ENCODE results near the gene TMEM161A. TPM values are rescaled to one million over a fixed set of nuclear protein-coding genes. Genes with fewer than 3 reads are reported as not detected.
"Not testable (repeated sequence)": the region's sequence is repeated elsewhere in the genome, so short reads cannot be mapped to it uniquely, and the experiment has no call there.

TMEM161A gene
- total RNA-seq, 2 donors from 2014 or later: 19.1 to 21.2 TPM

DNA sequence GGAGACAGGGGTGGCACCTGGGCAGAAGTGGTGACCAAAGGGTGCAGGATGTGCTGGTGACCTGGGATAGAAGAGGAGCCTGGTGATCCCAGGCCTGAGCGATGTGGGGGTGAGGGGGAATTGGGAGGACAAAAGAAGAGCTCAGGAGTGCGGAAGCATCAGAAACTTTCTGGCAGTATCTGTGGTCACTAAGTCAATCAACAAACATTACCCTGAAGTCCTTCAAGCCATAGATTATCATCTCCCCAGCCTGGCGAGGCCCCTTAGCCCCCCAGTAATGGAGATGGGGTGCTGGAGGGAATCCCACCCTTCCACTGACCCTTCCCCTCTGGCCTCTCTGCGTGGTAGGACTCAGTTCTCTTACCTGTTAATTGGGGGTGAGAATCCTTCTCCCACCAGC lies 21.3 kb upstream of the TMEM161A start:
- no peak for DNase-seq
- intact Hi-C loops (cut with DNase I): no loop called here
- no peak for ATAC-seq

DNA sequence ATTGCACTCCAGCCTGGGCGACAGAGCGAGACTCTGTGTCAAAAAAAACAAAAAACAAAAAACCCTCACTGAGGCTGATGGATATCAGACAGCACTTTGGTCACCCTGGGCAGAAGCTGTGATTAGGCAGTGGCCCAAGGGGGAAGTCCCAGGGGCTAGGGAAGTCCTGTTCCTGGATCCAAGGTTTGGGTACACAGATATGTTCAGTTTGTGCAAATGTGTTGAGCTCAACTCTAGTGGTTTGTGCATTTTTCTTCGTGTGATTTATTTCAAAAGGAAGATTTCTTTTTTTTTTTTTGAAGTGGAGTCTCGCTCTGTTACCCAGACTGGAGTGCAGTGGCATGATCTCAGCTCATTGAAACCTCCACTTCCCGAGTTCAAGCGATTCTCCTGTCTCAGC lies 19.5 kb upstream of the TMEM161A start:
- DNase-seq (no peak), ATAC-seq (no peak)
- intact Hi-C loops (cut with DNase I): no loop called here

DNA sequence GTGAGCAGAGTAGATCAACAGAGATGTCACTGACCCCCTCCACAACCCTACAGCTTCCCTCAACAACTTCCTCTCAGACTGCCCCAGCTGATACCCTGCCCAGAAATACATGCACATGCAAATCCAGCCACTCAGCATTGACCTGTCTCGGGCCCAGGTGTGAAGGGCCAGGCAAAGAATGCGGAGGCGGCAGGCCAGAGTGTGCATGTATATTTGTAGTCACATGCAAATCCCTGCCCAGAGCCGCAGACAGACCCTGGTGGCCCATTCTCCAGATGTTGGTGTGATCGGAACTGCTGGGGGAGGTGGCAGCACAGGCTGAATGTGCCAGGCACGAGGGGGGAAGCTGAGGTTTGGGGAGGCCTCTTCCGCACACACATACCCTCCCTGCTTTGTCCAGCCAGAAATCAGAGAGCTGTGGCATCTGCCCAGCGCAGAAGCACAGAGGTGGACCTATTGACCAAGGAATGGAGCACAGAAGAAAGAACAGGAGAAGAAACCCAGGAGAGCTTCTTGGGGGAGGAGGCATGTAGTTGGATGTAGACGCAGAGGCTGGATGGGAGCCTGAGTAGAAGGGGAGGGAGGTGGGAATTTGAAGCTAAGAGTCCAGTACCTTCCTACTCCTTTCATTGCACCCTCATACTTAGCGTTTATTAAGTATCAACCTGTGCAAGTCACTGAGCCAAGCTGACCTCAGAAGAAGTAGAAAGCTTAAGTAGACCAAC lies 17.4 kb upstream of the TMEM161A start:
- intact Hi-C loops (cut with DNase I): no loop called here
- DNase-seq (no peak), ATAC-seq (no peak)

DNA sequence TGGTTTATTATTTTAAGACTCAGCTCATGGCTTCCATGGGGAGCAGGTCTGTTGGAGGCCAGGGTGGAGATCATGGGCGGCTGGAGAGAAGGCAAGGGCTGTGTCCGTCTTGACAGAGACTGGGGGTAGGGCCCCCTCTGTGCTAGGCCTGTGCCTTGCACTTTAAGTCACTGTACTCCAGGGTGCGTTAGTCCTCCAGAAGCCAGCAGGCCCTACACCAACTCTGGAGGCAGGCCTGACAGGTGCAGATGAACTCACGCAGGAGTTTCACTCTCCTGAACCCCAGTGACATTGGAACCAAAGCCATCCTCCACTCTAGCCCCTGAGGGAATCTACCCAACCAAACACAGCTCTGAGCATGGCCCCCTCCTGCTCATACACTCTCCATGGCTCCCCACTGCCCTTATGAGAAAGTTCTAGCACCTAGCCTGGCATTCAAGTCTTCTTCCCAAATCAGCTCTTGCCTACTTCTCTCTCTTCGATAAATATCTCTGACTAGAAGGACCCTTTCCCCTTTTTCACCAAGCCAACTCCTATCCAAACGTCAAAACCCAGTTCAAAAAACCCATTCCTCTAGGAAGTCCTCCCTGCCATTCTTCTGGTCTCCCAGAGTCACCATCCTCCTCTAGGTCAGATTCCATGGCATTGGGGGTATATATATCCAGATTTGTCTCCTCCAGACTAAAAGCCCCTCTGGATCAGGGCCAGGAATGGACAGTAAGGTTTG lies 16.7 kb upstream of the TMEM161A start:
- intact Hi-C loops (cut with DNase I): no loop called here

DNA sequence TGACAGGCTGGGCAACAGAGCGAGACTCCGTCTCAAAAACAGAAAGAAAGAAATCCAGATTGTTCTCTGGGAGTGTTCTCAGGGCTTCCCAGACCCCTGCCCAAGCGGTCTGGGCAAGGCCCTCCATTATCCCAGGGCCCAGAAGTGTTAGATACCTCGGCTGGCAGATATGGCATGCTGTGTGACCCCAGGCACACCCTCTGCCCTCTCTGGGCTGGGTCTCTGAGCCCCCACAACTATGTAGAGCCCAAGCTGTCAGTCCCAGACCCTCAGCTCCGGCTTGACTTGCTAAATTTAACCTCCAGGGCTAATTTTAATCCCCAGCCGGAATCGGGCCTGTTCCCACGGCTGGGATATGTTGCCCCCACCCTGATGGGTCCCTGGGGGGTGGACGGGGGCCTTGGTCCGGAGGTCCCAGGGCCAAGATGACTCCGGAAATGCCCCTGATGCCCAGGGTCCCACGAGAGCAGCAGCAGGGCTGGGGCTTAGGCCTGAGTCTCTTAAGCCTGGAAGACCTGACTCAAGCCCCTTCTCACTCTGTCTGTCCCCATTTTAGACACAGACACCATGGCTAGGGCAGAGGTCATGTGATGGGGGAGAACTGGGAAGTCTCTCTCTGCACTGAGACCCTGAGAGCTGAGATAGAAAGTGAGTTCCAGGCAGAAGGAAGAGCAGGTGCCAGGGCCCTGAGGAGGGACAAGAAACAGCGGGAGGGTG lies 14.5 kb upstream of the TMEM161A start:
- DNase-seq: no peak
- intact Hi-C loops (cut with DNase I): no loop called here
- ATAC-seq: peak in 1 of 2 donors; percentile 19

More for the DNA sequence above, 16.7 kb upstream of the TMEM161A start:
- no peak for ATAC-seq
- no peak for DNase-seq

DNA sequence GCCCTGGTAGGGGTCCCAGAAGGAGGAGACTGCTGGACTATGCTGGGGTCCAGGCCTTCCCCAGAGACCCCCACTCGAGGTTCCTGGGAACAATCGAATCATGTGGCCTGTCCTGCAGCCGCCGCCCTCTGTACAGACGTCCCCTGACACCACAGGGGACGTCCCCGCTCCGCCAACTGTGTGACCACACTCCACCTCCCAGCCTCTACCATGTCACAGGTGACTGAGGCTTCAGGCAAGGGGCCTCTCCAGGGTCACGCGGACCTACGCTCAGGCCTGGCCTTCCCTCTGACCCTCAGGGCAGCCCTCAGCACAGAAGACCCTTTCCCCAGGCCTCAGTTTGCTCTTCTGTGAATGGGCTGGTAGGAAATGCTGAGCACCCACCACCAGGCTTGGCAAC lies 13.1 kb upstream of the TMEM161A start:
- DNase-seq (no peak), ATAC-seq (no peak)
- intact Hi-C loops (cut with DNase I): no loop called here

DNA sequence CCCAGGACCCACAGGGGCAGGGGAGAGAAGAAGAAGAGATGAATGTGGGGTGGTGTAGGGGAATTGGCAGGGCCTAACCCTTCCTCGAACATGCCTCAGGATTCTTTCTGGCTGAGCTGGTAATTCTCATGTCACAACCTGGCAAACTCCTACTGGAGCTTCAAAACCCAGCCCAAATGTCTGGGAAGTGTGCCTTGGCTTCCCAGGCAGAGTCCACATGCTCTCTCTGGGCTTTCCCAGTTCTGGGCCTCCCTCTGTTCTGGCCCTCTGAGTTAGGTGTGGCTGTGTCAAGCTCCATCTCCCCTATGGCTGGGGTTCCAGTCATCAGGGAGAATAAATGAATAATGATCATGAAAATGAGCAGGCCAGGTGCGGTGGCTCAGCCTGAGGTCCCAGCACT lies 11.2 kb upstream of the TMEM161A start:
- DNase-seq (no peak), ATAC-seq (no peak)
- intact Hi-C loops (cut with DNase I): loop anchor here (5.0 to 10.0 kb wide), 2 partner anchors 195 to 343 kb away; no protein-coding TSS in a partner anchor

DNA sequence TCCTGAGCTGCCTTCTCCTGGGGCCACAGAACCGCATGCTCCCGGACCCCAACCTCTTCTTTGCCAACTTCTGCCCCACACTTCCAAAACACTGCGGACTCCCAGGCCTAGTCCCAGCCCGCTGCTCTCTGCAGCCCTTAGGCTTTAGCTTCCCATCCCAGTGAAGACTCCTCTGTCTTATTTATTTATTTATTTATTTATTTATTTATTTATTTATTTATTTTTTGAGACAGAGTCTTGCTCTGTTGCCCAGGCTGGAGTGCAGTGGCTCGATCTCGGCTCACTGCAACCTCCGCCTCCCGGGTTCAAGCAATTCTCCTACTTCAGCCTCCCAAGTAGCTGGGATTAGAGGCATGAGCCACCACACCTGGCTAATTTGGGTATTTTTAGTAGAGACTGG lies 10.2 kb upstream of the TMEM161A start:
- DNase-seq, ATAC-seq: not testable (repeated sequence)
- intact Hi-C loops (cut with DNase I): loop anchor here (5.0 to 10.0 kb wide), 2 partner anchors 196 to 344 kb away; no protein-coding TSS in a partner anchor

DNA sequence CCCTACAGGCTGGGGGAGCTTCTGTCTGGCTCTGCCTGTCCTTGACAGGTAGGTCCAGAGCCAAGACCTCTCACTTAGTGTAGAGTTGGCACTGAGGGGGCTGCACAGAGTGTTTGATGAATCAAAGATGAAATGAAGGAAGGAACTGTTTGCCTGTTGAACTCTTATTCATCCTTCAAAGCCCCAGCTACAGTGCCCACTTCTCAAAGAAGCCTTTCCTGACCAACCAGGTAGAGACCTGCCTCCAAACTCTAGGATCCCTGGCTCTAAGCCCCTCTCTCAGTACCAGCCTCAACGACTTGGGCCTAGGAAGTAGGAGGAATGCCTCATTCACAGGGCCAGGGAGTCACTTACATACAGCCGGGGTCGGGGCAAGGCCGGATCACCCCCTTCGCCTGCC lies 9.1 kb upstream of the TMEM161A start:
- ATAC-seq: no peak
- no peak for DNase-seq
- intact Hi-C loops (cut with DNase I): loop anchor here (5.0 to 10.0 kb wide), 2 partner anchors 197 to 345 kb away; no protein-coding TSS in a partner anchor

DNA sequence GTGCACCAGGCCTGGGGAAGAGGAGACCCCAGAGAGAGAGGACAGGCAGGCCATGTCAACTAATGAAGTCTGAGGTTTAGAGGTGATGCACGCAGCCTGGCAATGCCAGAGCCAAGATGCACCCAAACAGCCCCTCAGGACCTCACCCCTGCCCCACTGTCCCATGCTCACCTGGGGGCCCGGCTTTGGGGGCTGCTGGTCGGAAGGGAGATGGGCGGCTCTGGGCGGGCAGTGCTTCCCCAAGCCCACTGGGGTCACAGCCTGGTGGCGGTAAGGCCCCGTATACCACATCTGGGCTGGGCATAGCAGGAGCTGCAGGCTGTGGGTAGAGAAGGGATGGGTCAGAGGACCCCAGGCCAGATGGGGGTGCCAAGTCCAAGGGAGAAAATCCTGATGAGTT lies 8.6 kb upstream of the TMEM161A start:
- no peak for ATAC-seq

DNA sequence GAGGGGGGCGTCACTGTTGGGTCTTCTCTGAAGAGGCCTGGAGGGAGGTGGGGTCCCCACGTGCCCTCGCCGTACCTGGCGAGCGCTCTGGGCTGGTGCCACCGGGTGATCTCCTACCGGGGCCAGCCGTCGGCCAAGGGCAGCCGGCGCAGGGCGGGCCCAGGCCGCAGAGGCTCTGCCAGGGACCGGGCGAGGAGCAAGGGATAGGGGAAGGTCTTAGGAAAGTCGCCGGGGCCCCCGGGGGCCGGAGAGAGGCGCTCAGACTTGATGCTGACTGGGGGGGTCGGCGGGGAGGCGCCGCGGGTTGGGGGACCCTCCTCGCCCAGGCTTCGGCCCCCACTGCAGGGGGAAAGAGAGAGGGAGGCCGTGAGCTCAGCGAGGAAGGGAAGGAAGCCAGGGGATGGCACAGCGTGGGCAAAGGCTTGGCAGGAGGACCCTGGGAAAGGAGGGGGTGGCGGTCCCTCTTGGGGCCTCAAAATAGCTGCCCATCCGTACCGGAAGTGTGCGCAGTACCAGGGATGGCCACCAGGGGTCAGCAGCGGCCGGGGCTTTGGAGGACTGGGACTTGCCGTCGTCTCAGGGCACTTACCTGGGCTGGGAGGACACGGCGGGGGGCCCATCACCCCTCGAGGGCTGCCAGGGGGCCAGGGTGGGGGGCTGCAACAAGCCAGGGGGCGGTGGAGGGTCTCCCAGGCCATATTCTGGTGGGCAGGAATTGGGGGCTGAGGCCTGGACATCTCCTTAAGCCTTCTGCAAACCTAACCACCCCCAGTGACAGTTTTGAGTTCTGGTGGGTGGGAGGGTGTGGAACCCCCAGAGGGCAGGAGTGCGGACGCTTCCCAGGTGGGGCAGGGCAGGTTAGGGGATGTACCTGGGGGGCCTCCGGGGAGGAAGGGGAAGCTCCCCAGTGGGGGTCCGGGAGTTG lies 7.7 kb upstream of the TMEM161A start:
- DNase-seq (peak; percentile 80), ATAC-seq (peak; percentile 70 to 81)
- intact Hi-C loops (cut with DNase I): loop anchor here (5.0 to 10.0 kb wide), 2 partner anchors 199 to 346 kb away; no protein-coding TSS in a partner anchor

More for the DNA sequence above, 8.6 kb upstream of the TMEM161A start:
- intact Hi-C loops (cut with DNase I): loop anchor here (5.0 to 10.0 kb wide), 2 partner anchors 198 to 345 kb away; no protein-coding TSS in a partner anchor
- no peak for DNase-seq

DNA sequence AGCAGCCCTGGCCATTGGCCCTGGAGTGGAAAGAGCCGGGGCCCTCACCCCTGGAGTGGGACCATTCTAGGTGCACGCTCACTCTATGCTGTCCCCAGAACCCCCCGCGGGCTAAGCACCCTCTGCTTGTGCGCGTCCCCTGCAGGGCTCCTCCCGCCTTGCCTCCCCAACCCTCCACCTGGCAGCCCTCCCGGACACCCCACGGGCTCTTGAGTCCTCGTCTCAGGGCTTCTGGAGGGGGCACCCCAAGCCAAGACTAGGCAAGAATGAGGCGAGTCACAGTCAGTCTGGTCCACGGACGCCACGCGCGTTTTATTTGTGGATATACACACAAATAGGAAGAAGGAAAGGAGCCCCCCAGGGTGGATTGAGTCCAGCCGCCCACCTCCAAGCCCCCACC lies 7.0 kb upstream of the TMEM161A start:
- DNase-seq: no peak
- intact Hi-C loops (cut with DNase I): loop anchor here (5.0 to 10.0 kb wide), 2 partner anchors 200 to 347 kb away; no protein-coding TSS in a partner anchor
- ATAC-seq: peak in 1 of 2 donors; percentile 27

DNA sequence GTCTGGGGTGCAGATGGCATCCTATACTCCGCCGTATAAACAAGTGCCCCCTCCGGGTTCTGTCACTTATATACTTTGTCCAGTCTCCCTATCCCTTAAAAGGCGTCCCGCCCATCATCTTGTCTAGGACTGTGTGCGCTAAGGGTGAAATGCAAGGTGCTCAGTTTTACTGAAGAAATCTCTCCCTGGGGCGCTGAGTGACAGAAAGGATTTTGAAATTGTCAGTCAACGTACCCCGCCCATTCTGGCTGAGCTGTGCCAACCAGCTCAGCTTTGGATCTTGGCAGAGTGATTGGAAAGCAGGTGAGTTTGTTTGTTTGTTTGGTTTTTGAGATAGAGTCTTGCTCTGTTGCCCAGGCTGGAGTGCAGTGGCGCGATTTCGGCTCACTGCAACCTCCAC lies 4.1 kb upstream of the TMEM161A start:
- intact Hi-C loops (cut with DNase I): loop anchor here in 1 of 2 donors (5.0 to 10.0 kb wide), 2 partner anchors 85 to 202 kb away; no protein-coding TSS in a partner anchor
- DNase-seq (no peak), ATAC-seq (no peak)

DNA sequence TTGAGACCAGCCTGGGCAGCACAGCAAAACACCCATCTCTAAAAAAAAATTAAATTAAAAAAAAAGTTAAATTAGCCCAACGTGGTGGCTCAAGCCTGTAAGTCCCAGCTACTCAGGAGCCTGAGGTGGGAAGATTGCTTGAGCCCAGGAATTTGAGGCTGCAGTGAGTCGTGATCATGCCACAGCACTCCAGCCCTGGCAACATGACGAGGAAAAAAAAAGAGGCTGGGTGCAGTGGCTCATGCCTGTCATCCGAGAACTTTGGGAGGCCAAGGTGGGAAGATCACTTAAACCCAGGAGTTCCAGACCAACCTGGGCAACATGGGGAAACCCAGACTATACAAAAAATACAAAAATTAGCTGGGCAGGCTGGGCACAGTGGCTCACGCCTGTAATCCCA lies 2.2 kb upstream of the TMEM161A start:
- no peak for DNase-seq
- ATAC-seq: no peak
- intact Hi-C loops (cut with DNase I): loop anchor here in 1 of 2 donors (5.0 to 10.0 kb wide), 2 partner anchors 83 to 204 kb away; no protein-coding TSS in a partner anchor

DNA sequence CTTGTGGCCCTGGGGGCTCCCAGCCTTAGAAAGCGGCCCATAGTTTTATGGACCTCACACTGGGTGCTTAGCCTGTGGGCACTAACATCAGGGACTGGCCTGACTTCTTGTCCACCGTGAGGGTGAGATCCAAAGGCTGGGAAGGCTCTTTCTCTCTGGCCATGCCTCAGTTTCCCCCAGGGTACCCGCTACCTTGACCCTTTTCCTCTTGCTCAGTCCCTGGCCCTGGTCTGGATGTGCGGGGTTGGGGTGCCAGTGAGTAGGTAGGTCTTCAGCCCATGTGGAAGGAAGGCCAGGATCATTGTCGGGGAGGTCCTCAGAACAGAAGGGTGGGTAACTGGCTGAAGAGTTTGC lies 1.6 kb upstream of the TMEM161A start:
- intact Hi-C loops (cut with DNase I): loop anchor here (2.0 to 10.0 kb wide), 3 partner anchors 83 to 205 kb away; no protein-coding TSS in a partner anchor
- ATAC-seq (no peak), DNase-seq (no peak)

DNA sequence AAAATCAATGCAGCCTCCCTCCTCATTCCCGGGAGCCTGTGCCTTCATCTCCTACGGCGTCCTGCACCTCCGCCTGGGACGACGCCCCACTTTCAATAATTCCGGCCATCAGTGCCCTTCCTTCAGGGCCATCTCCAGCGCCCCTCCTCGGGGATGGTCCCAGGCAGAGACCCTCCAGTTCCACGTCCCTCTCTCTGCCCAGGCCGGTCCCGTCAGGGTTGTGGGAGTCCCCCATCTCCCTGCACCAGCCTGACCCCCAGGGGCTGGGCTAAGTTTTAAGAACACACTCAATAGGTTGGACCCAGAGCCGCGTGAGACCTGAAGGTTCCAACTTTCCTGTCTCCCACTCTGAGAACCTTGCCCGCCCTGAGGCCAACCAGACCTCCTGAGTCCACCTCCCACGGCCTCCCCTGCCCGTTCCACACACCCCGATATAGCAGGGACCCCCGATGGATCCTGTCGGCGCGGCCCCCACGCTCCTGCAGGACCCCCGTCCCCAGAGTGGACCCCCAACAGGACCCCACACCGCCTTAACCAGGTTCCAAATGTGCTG lies 646 bp downstream of the TMEM161A start:
- ATAC-seq (peak; percentile 13 to 20), DNase-seq (no peak)
- intact Hi-C loops (cut with DNase I): loop anchor here in 1 of 2 donors (2.0 kb wide), 1 partner anchor 85 kb away; no protein-coding TSS in a partner anchor

DNA sequence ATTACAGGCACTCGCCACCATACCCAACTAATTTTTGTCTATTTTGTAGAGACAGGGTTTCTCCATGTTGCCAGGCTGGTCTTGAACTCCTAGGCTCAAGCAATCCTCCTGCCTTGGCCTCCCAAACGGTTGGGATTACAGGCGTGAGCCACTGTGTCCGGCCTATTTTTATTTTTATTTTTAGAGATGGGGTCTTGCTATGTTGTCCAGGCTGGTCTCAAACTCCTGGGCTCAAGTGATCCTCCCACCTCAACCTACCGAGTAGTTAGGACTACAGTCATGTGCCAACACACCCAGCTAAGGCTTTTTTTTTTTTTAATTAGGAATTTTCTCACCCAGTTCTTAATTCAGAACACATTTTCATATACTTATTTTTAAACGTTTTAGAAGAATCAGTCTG lies 2.6 kb downstream of the TMEM161A start:
- intact Hi-C loops (cut with DNase I); ATAC-seq; DNase-seq: not testable (repeated sequence)

DNA sequence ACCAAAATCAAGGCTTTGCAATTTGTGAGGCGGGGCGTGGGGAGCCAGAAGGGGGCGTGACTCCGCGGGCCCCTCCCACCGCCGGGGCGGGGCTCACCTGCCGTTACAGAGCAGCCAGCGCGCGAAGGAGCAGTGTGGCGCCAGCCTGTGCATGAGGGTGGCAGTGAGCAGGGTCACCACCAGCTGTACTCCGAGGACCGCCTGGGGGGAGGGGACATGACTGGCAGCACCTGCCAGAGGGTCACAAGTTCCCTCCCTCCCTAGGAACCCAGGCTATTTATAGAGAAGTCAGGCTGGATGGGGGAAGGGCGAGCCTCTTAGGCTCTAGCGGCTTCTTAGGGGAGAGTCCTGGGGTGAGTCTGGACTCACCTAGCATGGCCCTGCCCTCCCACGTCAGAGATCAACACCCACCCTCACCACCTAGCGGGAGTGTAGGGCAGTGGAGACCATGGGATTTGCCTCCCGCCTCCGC lies 3.6 kb downstream of the TMEM161A start:
- DNase-seq (peak; percentile 73), ATAC-seq (peak in 1 of 2 donors; percentile 11)
- intact Hi-C loops (cut with DNase I): no loop called here
